BJ (cell line): ENCODE data around the gene GHRL. TPM values are rescaled to one million over a fixed set of nuclear protein-coding genes. Genes with fewer than 3 reads are reported as not detected.
A peak's percentile ranks its signal among the peaks of the same experiment; 100 is the strongest.

Experiments
- CTCF ChIA-PET: fragments of 350-600 bp; formaldehyde crosslinking; extraction: SDS; loops from one replicate; lab custom pipeline; 2021; ENCODE audit warnings: antibody characterized with exemption, inconsistent platforms; lab: Yijun Ruan, JAX
- POLR2A ChIA-PET: fragments of 300-600 bp; sonication (Branson Sonifier 250); formaldehyde crosslinking; extraction: SDS; loops from one replicate; lab custom pipeline; 2021; ENCODE audit warnings: antibody characterized with exemption; lab: Charles Lee
- DNase-seq: peaks from one replicate; pipeline ENCODE4 v3.0.0-alpha.2; 2011; ENCODE audit warnings: low read depth
- H3K27me3 ChIP-seq: 2 replicates; pipeline ENCODE4 v1.6.0; 2011; ENCODE audit warnings: low read length; ENCODE audit not compliant: control insufficient read depth, insufficient read depth
- H3K36me3 ChIP-seq: 2 replicates; pipeline ENCODE4 v1.5.1; 2011; ENCODE audit warnings: low read length; ENCODE audit not compliant: control insufficient read depth, insufficient read depth
- H3K4me3 ChIP-seq: 2 replicates; pipeline ENCODE4 v1.5.1; 2011; ENCODE audit warnings: low read depth, mild to moderate bottlenecking, control low read depth, low read length
- polyA plus RNA-seq: library from polyadenylated mRNA; depleted of rRNA; stranded (reverse); fragments of >200 nt; gene quantifications from 2 replicates; pipeline ENCODE4 v1.2.3, GENCODE V29; 2011
- TF ChIP-seq, protein P1 (sequence below): IDR thresholded peaks from 2 replicates; pipeline ENCODE4 v1.5.1; 2011; ENCODE audit warnings: low read depth, mild to moderate bottlenecking, control low read depth, inconsistent platforms, low read length, moderate library complexity; ENCODE audit not compliant: insufficient read depth

The GHRL gene
- polyA plus RNA-seq, 1 experiment: not detected

DNA sequence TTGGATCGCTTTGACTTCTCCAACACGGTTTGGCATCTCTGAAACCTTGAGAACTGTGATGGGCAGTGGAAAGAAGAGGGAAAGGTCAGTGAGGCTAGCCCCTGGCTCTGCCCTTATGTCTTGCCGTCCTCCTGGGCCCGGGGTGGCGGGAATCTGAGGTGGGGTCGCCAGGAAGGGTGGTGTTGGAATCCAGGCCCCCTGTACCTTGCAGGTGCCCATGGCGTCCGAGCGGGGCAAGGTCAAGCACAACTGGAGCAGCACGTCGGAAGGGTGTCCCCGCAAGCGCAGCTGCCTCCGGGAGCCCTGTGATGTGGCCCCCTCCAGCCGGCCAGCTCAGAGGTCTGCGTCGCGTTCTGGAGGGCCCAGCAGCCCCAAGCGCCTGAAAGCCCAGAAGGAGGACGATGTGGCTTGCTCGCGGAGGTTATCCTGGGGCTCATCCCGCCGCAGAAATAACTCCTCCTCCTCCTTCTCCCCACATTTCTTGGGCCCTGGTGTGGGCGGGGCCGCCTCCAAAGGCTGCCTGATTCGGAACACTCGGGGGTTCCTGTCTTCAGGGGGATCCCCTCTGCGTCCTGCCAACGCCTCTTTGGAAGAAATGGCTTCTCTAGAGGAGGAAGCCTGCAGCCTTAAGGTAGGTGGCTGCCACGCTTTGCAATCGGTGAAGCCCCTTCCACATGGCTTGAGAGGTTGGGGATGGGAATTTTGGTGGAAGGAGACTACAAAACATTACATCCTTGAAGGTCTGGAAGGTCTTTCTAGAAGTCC, 43.6 kb downstream of the GHRL start:
- no peaks in the 10 kb centered on the region for H3K27me3 ChIP-seq
- H3K36me3 ChIP-seq: peaks cover 8% of the 10 kb centered on the region
- ChIA-PET POLR2A (no interaction called here), CTCF (interaction anchor here (2.3 kb wide), 1 partner anchor 14 kb away, joined by 10 read pairs; no protein-coding TSS in a partner anchor)
- TF ChIP-seq, protein P1, sequence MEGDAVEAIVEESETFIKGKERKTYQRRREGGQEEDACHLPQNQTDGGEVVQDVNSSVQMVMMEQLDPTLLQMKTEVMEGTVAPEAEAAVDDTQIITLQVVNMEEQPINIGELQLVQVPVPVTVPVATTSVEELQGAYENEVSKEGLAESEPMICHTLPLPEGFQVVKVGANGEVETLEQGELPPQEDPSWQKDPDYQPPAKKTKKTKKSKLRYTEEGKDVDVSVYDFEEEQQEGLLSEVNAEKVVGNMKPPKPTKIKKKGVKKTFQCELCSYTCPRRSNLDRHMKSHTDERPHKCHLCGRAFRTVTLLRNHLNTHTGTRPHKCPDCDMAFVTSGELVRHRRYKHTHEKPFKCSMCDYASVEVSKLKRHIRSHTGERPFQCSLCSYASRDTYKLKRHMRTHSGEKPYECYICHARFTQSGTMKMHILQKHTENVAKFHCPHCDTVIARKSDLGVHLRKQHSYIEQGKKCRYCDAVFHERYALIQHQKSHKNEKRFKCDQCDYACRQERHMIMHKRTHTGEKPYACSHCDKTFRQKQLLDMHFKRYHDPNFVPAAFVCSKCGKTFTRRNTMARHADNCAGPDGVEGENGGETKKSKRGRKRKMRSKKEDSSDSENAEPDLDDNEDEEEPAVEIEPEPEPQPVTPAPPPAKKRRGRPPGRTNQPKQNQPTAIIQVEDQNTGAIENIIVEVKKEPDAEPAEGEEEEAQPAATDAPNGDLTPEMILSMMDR: no peak
- DNase-seq: no peak
- H3K4me3 ChIP-seq: peak overlapping the region; percentile 59

DNA sequence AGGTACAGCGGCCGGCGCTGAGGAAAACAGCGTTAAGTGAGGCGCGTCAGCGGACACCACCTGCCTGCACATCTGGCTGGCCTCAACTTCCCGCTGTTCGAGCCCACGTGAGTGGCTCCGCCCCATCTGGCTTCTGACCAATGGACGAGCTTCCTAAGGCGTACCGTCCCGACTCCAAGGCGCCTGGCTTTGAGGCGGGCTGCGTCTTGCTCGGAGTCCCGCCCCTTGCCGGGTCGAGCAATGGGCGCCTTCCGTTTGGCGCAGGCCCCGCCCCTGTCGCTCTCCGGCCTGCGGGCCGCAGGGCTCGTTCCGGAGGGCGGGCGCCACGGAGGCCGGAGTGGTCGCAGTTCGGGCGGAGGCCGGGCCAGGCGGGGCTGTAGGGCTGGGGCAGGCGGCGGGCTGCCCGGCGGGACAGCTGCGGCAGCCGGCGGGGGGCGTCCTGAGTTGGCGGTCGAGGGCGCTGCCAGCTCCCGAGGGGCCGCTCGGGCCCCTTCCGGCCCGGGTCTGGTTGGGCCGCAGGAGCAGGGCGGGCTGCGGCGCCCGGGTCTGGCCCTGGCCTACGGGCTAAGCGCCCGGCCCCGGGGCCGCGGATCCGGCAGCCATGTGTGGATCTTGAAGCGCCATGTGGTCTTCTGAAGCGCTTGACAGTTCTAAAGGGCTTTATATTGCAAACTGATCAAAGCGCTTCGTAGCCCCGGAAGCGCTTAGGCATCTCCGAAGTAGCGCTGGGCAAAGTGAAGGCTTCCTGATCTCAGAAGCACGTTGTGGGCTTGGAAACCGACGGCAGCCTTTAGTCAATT, 44.4 kb downstream of the GHRL start, which contains the start of gene TATDN2:
TSS of gene TATDN2 (plus strand) at position 276 of the 800 bp plus-strand sequence. CDS start 742 bp downstream, outside the sequence.
- peak within 1 kb of the TSS; percentile 59 for H3K4me3 ChIP-seq
- CTCF ChIA-PET: interaction anchor here (0.7 to 2.3 kb wide), 3 partner anchors 15 to 302 kb away, joined by 3 to 10 read pairs (median 3); no protein-coding TSS in a partner anchor
- POLR2A ChIA-PET: interaction anchor here (0.6 kb wide), 2 partner anchors 49 to 249 kb away, joined by 3 to 15 read pairs; no protein-coding TSS in a partner anchor
- H3K27me3 ChIP-seq: no peaks in the 10 kb centered on the region
- DNase-seq: peak; percentile 78
- H3K36me3 ChIP-seq: peaks cover 3% of the 10 kb centered on the region
- TF ChIP-seq, protein P1: no peak

GRCh38 chr3:10247679-10248183, 45.0 kb downstream of the GHRL start:
- CTCF ChIA-PET: interaction anchor here (0.7 to 1.1 kb wide), 2 partner anchors 87 to 301 kb away, joined by 3 read pairs; no protein-coding TSS in a partner anchor
- Histone ChIP-seq H3K4me3 (peak overlapping the region; percentile 59), H3K27me3 (no peaks in the 10 kb centered on the region), H3K36me3 (no peaks in the 10 kb centered on the region)
- DNase-seq: no peak
- POLR2A ChIA-PET: interaction anchor here (0.6 kb wide), 2 partner anchors 49 to 248 kb away, joined by 3 to 15 read pairs; no protein-coding TSS in a partner anchor
- TF ChIP-seq, protein P1: no peak

GRCh38 chr3:10245081-10245712, 47.5 kb downstream of the GHRL start:
- no peak for DNase-seq
- POLR2A ChIA-PET: no interaction called here
- Histone ChIP-seq H3K27me3 (no peaks in the 10 kb centered on the region), H3K36me3 (no peaks in the 10 kb centered on the region), H3K4me3 (no peak overlapping the region)
- TF ChIP-seq, protein P1: no peak
- CTCF ChIA-PET: no interaction called here
